ENCODE measurements around the gene ANXA7.
"Not testable (repeated sequence)": the region's sequence is repeated elsewhere in the genome, so short reads cannot be mapped to it uniquely, and the experiment has no call there.

The ANXA7 gene

GRCh38 chr10:73364964-73365363 lies 48.9 kb downstream of the ANXA7 start:
- Histone ChIP-seq H3K4me1 (ENCODE audit: control insufficient read depth, insufficient read depth, low read length) (no peaks in the 10 kb centered on the region), H3K4me3 (ENCODE audit: low read depth, low read length) (no peak overlapping the region), H3K27me3 (ENCODE audit: control insufficient read depth, insufficient read depth, low read length) (no peaks in the 10 kb centered on the region), H3K9ac (ENCODE audit: low read depth, low read length) (no peak overlapping the region), H3K36me3 (ENCODE audit: control insufficient read depth, insufficient read depth, low read length) (peaks cover 6% of the 10 kb centered on the region), H3K9me3 (ENCODE audit: control insufficient read depth, insufficient read depth, low read length) (no peaks in the 10 kb centered on the region)

- Histone ChIP-seq H3K27me3 (ENCODE audit: control insufficient read depth, insufficient read depth, low read length) (peaks cover 8% of the 10 kb centered on the region), H3K36me3 (ENCODE audit: control insufficient read depth, insufficient read depth, low read length) (no peaks in the 10 kb centered on the region), H3K4me3 (ENCODE audit: low read depth, low read length) (no peak overlapping the region), H3K4me1 (ENCODE audit: control insufficient read depth, insufficient read depth, low read length) (no peaks in the 10 kb centered on the region), H3K9ac (ENCODE audit: low read depth, low read length) (no peak overlapping the region), H3K9me3 (ENCODE audit: control insufficient read depth, insufficient read depth, low read length) (no peaks in the 10 kb centered on the region)
Observed at GRCh38 chr10:73359492-73359891, 54.4 kb downstream of the ANXA7 start.

GRCh38 chr10:73358331-73359279 lies 55.3 kb downstream of the ANXA7 start, which contains the start of gene CFAP70:
Gene CFAP70 (minus strand): TSS chr10:73358864. CDS start chr10:73354796, 4,068 bp downstream.
- Histone ChIP-seq H3K27me3 (ENCODE audit: control insufficient read depth, insufficient read depth, low read length) (peaks cover 8% of the 10 kb centered on the region), H3K9me3 (ENCODE audit: control insufficient read depth, insufficient read depth, low read length) (no peaks in the 10 kb centered on the region), H3K9ac (ENCODE audit: low read depth, low read length) (peak within 1 kb of the TSS; percentile 89), H3K4me3 (ENCODE audit: low read depth, low read length) (peak within 1 kb of the TSS; percentile 94), H3K36me3 (ENCODE audit: control insufficient read depth, insufficient read depth, low read length) (no peaks in the 10 kb centered on the region), H3K4me1 (ENCODE audit: control insufficient read depth, insufficient read depth, low read length) (no peaks in the 10 kb centered on the region)

GRCh38 chr10:73357821-73358220 lies 56.0 kb downstream of the ANXA7 start:
- Histone ChIP-seq H3K27me3 (ENCODE audit: control insufficient read depth, insufficient read depth, low read length) (peaks cover 8% of the 10 kb centered on the region), H3K4me3 (ENCODE audit: low read depth, low read length) (peak overlapping the region; percentile 94), H3K9me3 (ENCODE audit: control insufficient read depth, insufficient read depth, low read length) (no peaks in the 10 kb centered on the region), H3K4me1 (ENCODE audit: control insufficient read depth, insufficient read depth, low read length) (no peaks in the 10 kb centered on the region), H3K9ac (ENCODE audit: low read depth, low read length) (peak overlapping the region; percentile 89), H3K36me3 (ENCODE audit: control insufficient read depth, insufficient read depth, low read length) (no peaks in the 10 kb centered on the region)

- Histone ChIP-seq H3K9me3 (ENCODE audit: control insufficient read depth, insufficient read depth, low read length) (no peaks in the 10 kb centered on the region), H3K27me3 (ENCODE audit: control insufficient read depth, insufficient read depth, low read length) (peaks cover 8% of the 10 kb centered on the region), H3K4me1 (ENCODE audit: control insufficient read depth, insufficient read depth, low read length) (no peaks in the 10 kb centered on the region), H3K36me3 (ENCODE audit: control insufficient read depth, insufficient read depth, low read length) (no peaks in the 10 kb centered on the region), H3K4me3 (ENCODE audit: low read depth, low read length) (no peak overlapping the region), H3K9ac (ENCODE audit: low read depth, low read length) (no peak overlapping the region)
Observed at GRCh38 chr10:73357166-73357565, 56.7 kb downstream of the ANXA7 start.

- Histone ChIP-seq H3K4me3 (ENCODE audit: low read depth, low read length) (no peak overlapping the region), H3K27me3 (ENCODE audit: control insufficient read depth, insufficient read depth, low read length) (no peaks in the 10 kb centered on the region), H3K36me3 (ENCODE audit: control insufficient read depth, insufficient read depth, low read length) (no peaks in the 10 kb centered on the region), H3K9me3 (ENCODE audit: control insufficient read depth, insufficient read depth, low read length) (no peaks in the 10 kb centered on the region), H3K9ac (ENCODE audit: low read depth, low read length) (no peak overlapping the region), H3K4me1 (ENCODE audit: control insufficient read depth, insufficient read depth, low read length) (peaks cover 2% of the 10 kb centered on the region)
Observed at GRCh38 chr10:73344269-73344668, 69.6 kb downstream of the ANXA7 start.

- H3K9me3 ChIP-seq (ENCODE audit: control insufficient read depth, insufficient read depth, low read length), result no peaks in the 10 kb centered on the region
- H3K4me3 ChIP-seq (ENCODE audit: low read depth, low read length), result no peak overlapping the region
- no peaks in the 10 kb centered on the region for H3K36me3 ChIP-seq (ENCODE audit: control insufficient read depth, insufficient read depth, low read length)
Observed at GRCh38 chr10:73340121-73340520, 73.7 kb downstream of the ANXA7 start.

GRCh38 chr10:73339436-73339835 lies 74.4 kb downstream of the ANXA7 start:
- H3K27me3 ChIP-seq (ENCODE audit: control insufficient read depth, insufficient read depth, low read length), result no peaks in the 10 kb centered on the region
- H3K4me3 ChIP-seq (ENCODE audit: low read depth, low read length), result no peak overlapping the region
- H3K36me3 ChIP-seq (ENCODE audit: control insufficient read depth, insufficient read depth, low read length), result no peaks in the 10 kb centered on the region
- no peak overlapping the region for H3K9ac ChIP-seq (ENCODE audit: low read depth, low read length)
- H3K4me1 ChIP-seq (ENCODE audit: control insufficient read depth, insufficient read depth, low read length), result peaks cover 2% of the 10 kb centered on the region
- no peaks in the 10 kb centered on the region for H3K9me3 ChIP-seq (ENCODE audit: control insufficient read depth, insufficient read depth, low read length)

More at GRCh38 chr10:73340121-73340520, 73.7 kb downstream of the ANXA7 start:
- peaks cover 2% of the 10 kb centered on the region for H3K4me1 ChIP-seq (ENCODE audit: control insufficient read depth, insufficient read depth, low read length)
- H3K27me3 ChIP-seq (ENCODE audit: control insufficient read depth, insufficient read depth, low read length), result no peaks in the 10 kb centered on the region
- H3K9ac ChIP-seq (ENCODE audit: low read depth, low read length), result no peak overlapping the region

GRCh38 chr10:73338801-73339368 lies 75.0 kb downstream of the ANXA7 start:
- H3K9me3 ChIP-seq (ENCODE audit: control insufficient read depth, insufficient read depth, low read length), result no peaks in the 10 kb centered on the region
- H3K9ac ChIP-seq (ENCODE audit: low read depth, low read length), result no peak overlapping the region
- H3K4me3 ChIP-seq (ENCODE audit: low read depth, low read length), result no peak overlapping the region
- no peaks in the 10 kb centered on the region for H3K36me3 ChIP-seq (ENCODE audit: control insufficient read depth, insufficient read depth, low read length)
- peaks cover 2% of the 10 kb centered on the region for H3K4me1 ChIP-seq (ENCODE audit: control insufficient read depth, insufficient read depth, low read length)
- no peaks in the 10 kb centered on the region for H3K27me3 ChIP-seq (ENCODE audit: control insufficient read depth, insufficient read depth, low read length)

- Histone ChIP-seq H3K36me3 (ENCODE audit: control insufficient read depth, insufficient read depth, low read length) (no peaks in the 10 kb centered on the region), H3K4me1 (ENCODE audit: control insufficient read depth, insufficient read depth, low read length) (no peaks in the 10 kb centered on the region), H3K9ac (ENCODE audit: low read depth, low read length) (no peak overlapping the region), H3K4me3 (ENCODE audit: low read depth, low read length) (no peak overlapping the region), H3K9me3 (ENCODE audit: control insufficient read depth, insufficient read depth, low read length) (no peaks in the 10 kb centered on the region), H3K27me3 (ENCODE audit: control insufficient read depth, insufficient read depth, low read length) (no peaks in the 10 kb centered on the region)
Observed at GRCh38 chr10:73333202-73333601, 80.7 kb downstream of the ANXA7 start.

GRCh38 chr10:73332379-73332778 lies 81.5 kb downstream of the ANXA7 start:
- no peaks in the 10 kb centered on the region for H3K4me1 ChIP-seq (ENCODE audit: control insufficient read depth, insufficient read depth, low read length)
- no peaks in the 10 kb centered on the region for H3K9me3 ChIP-seq (ENCODE audit: control insufficient read depth, insufficient read depth, low read length)
- no peak overlapping the region for H3K9ac ChIP-seq (ENCODE audit: low read depth, low read length)
- H3K27me3 ChIP-seq (ENCODE audit: control insufficient read depth, insufficient read depth, low read length), result no peaks in the 10 kb centered on the region
- no peak overlapping the region for H3K4me3 ChIP-seq (ENCODE audit: low read depth, low read length)
- no peaks in the 10 kb centered on the region for H3K36me3 ChIP-seq (ENCODE audit: control insufficient read depth, insufficient read depth, low read length)

- H3K4me3 ChIP-seq (ENCODE audit: low read depth, low read length); H3K36me3 ChIP-seq (ENCODE audit: control insufficient read depth, insufficient read depth, low read length); H3K27me3 ChIP-seq (ENCODE audit: control insufficient read depth, insufficient read depth, low read length); H3K4me1 ChIP-seq (ENCODE audit: control insufficient read depth, insufficient read depth, low read length); H3K9ac ChIP-seq (ENCODE audit: low read depth, low read length); H3K9me3 ChIP-seq (ENCODE audit: control insufficient read depth, insufficient read depth, low read length): not testable (repeated sequence)
Observed at GRCh38 chr10:73328523-73328922, 85.3 kb downstream of the ANXA7 start.

Data from iPS-15b (cell line).